ENCODE measurements around the gene COX4I1.

COX4I1 gene

GRCh38 chr16:85767531-85767930 lies 32.0 kb upstream of the COX4I1 start:
- DNase-seq (ENCODE audit: low read depth in 2 of 2): peak; percentile 42 to 49

GRCh38 chr16:85768199-85768598 lies 31.3 kb upstream of the COX4I1 start:
- no peak for DNase-seq (ENCODE audit: low read depth in 2 of 2)

GRCh38 chr16:85770741-85771140 lies 28.8 kb upstream of the COX4I1 start:
- DNase-seq (ENCODE audit: low read depth in 2 of 2): no peak

GRCh38 chr16:85773044-85773443 lies 26.5 kb upstream of the COX4I1 start:
- no peak for DNase-seq (ENCODE audit: low read depth in 2 of 2)

GRCh38 chr16:85774136-85774535 lies 25.4 kb upstream of the COX4I1 start:
- DNase-seq (ENCODE audit: low read depth in 2 of 2): no peak

GRCh38 chr16:85774811-85775210 lies 24.7 kb upstream of the COX4I1 start:
- DNase-seq (ENCODE audit: low read depth in 2 of 2): no peak

- no peak for DNase-seq (ENCODE audit: low read depth in 2 of 2)
Observed at GRCh38 chr16:85777583-85778310, 21.7 kb upstream of the COX4I1 start.

- DNase-seq (ENCODE audit: low read depth in 2 of 2): no peak
Observed at GRCh38 chr16:85778873-85779272, 20.6 kb upstream of the COX4I1 start.

- no peak for DNase-seq (ENCODE audit: low read depth in 2 of 2)
Observed at GRCh38 chr16:85780281-85780680, 19.2 kb upstream of the COX4I1 start.

- DNase-seq (ENCODE audit: low read depth in 2 of 2): no peak
Observed at GRCh38 chr16:85781156-85781555, 18.3 kb upstream of the COX4I1 start.

GRCh38 chr16:85781695-85782370 lies 17.7 kb upstream of the COX4I1 start:
- no peak for DNase-seq (ENCODE audit: low read depth in 2 of 2)

GRCh38 chr16:85782451-85782850 lies 17.0 kb upstream of the COX4I1 start:
- DNase-seq (ENCODE audit: low read depth in 2 of 2): no peak

GRCh38 chr16:85783441-85783840 lies 16.1 kb upstream of the COX4I1 start:
- no peak for DNase-seq (ENCODE audit: low read depth in 2 of 2)

- no peak for DNase-seq (ENCODE audit: low read depth in 2 of 2)
Observed at GRCh38 chr16:85784813-85785212, 14.7 kb upstream of the COX4I1 start.

- no peak for DNase-seq (ENCODE audit: low read depth in 2 of 2)
Observed at GRCh38 chr16:85785927-85786326, 13.6 kb upstream of the COX4I1 start.

GRCh38 chr16:85788819-85789218 lies 10.7 kb upstream of the COX4I1 start:
- no peak for DNase-seq (ENCODE audit: low read depth in 2 of 2)

- DNase-seq (ENCODE audit: low read depth in 2 of 2): no peak
Observed at GRCh38 chr16:85789773-85790172, 9.7 kb upstream of the COX4I1 start.

GRCh38 chr16:85793662-85794298 lies 5.7 kb upstream of the COX4I1 start:
- DNase-seq (ENCODE audit: low read depth in 2 of 2): no peak

- no peak for DNase-seq (ENCODE audit: low read depth in 2 of 2)
Observed at GRCh38 chr16:85794696-85795095, 4.8 kb upstream of the COX4I1 start.

- no peak for DNase-seq (ENCODE audit: low read depth in 2 of 2)
Observed at GRCh38 chr16:85796152-85796551, 3.3 kb upstream of the COX4I1 start.

GRCh38 chr16:85796599-85796998 lies 2.9 kb upstream of the COX4I1 start:
- no peak for DNase-seq (ENCODE audit: low read depth in 2 of 2)

- DNase-seq (ENCODE audit: low read depth in 2 of 2): no peak
Observed at GRCh38 chr16:85798283-85798776, 1.2 kb upstream of the COX4I1 start.

Data from fibroblast of skin of left biceps (primary cell).